Esophagus squamous epithelium (tissue), 5 donors: Measurements from ENCODE around the gene CCDC159. TPM values are rescaled to one million over a fixed set of nuclear protein-coding genes. Genes with fewer than 3 reads are reported as not detected.

ENCODE experiments used
- DNase-seq: peaks from one replicate; lab custom pipeline; 2025; lab: John Stamatoyannopoulos, UW
- H3K27ac ChIP-seq, 4 donors: fragments of 200-600 bp; sonication (generic); one replicate each; pipeline ENCODE4 v1.5.1; 2016 to 2019; ENCODE audit warnings: mild to moderate bottlenecking in 1 of 4
- H3K27me3 ChIP-seq, 4 donors: fragments of 200-600 bp; sonication (generic); 1 replicate in 3 of 4; 2 replicates in 1 of 4; pipeline versions ENCODE4 v1.5.1 to v1.6.0; 2017 to 2021; ENCODE audit warnings: antibody characterized with exemption in 1 of 4
- H3K36me3 ChIP-seq, 3 donors: fragments of 200-600 bp; sonication (generic); one replicate each; pipeline ENCODE4 v1.5.1; 2016 to 2019
- H3K4me1 ChIP-seq, 3 donors: fragments of 200-600 bp; sonication (generic); one replicate each; pipeline ENCODE4 v1.5.1; 2017 to 2019
- H3K4me3 ChIP-seq, 4 donors: fragments of 200-600 bp; sonication (generic); 1 replicate in 3 of 4; 2 replicates in 1 of 4; pipeline ENCODE4 v1.5.1; 2016 to 2019; ENCODE audit warnings: mild to moderate bottlenecking in 2 of 4, moderate library complexity in 1 of 4
- H3K9me3 ChIP-seq, 3 donors: fragments of 200-600 bp; sonication (generic); one replicate each; pipeline ENCODE4 v1.5.1; 2016 to 2019
- POLR2A ChIP-seq, 4 donors: fragments of 450-650 bp; IDR thresholded peaks; one replicate each; pipeline ENCODE4 v1.6.1; 2017; ENCODE audit warnings: antibody characterized with exemption in 4 of 4, mild to moderate bottlenecking in 4 of 4, moderate library complexity in 3 of 4
- WGBS, 2 donors: methylation state at CpG; one replicate each; pipeline ENCODE4 v1.1.5; 2018; 5-methylcytosine and 5-hydroxymethylcytosine counted together
- intact Hi-C: fragments of 100-400 bp; cut with DNase I; formaldehyde crosslinking; loops from one replicate; pipeline ENCODE4 v1.15.0; 2022
- total RNA-seq, 4 donors: library from RNA; depleted of rRNA; stranded (reverse); fragments of >200 nt; gene quantifications; one replicate each; pipeline ENCODE4 v1.1.0, GENCODE V29; 2016
- TF ChIP-seq, protein P1 (sequence below), 6 experiments: fragments of 450-650 bp in 4 of 6; fragments of 200-600 bp in 2 of 6; sonication (generic) in 2 of 6; IDR thresholded peaks; one replicate each; pipeline ENCODE4 v1.5.1; 2016 to 2019; ENCODE audit warnings: antibody characterized with exemption in 6 of 6, mild to moderate bottlenecking in 4 of 6, moderate library complexity in 4 of 6
- donor health status: DM: yes; HTN: yes; CAD: no.

CCDC159 gene
- total RNA-seq, 4 donors from 2014 or later: 5.7 to 17.7 (median 8.0) TPM

DNA sequence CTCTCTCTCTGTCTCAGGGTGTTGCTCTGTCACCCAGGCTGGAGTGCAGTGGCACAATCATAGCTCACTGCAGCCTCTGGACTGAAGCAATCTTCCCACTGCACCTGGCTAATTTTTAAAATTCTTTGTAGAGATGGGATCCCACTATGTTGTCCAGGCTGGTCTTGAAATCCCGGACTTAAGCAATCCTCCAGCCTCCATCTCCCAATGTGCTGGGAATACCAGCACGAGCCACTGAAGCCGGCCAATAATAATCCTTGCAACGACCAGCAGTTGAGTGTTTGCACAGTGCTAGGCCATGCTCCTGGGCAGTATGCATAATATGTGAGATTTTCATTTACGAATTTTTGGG lies 38.4 kb downstream of the CCDC159 start:
- TF ChIP-seq POLR2A (IDR thresholded peaks at IDR 0.05): no peak
- TF ChIP-seq, protein P1, sequence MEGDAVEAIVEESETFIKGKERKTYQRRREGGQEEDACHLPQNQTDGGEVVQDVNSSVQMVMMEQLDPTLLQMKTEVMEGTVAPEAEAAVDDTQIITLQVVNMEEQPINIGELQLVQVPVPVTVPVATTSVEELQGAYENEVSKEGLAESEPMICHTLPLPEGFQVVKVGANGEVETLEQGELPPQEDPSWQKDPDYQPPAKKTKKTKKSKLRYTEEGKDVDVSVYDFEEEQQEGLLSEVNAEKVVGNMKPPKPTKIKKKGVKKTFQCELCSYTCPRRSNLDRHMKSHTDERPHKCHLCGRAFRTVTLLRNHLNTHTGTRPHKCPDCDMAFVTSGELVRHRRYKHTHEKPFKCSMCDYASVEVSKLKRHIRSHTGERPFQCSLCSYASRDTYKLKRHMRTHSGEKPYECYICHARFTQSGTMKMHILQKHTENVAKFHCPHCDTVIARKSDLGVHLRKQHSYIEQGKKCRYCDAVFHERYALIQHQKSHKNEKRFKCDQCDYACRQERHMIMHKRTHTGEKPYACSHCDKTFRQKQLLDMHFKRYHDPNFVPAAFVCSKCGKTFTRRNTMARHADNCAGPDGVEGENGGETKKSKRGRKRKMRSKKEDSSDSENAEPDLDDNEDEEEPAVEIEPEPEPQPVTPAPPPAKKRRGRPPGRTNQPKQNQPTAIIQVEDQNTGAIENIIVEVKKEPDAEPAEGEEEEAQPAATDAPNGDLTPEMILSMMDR (IDR thresholded peaks at IDR 0.05): no peak
- Histone ChIP-seq H3K36me3 (no peaks in the 10 kb centered on the region), H3K4me3 (no peak overlapping the region), H3K4me1 (peaks cover 18 to 44% (median 36%) of the 10 kb centered on the region in 3 donors), H3K27ac (no peak overlapping the region), H3K9me3 (no peaks in the 10 kb centered on the region), H3K27me3 (peaks cover 0 to 30% (median 2%) of the 10 kb centered on the region in 4 donors)
- WGBS, 2 donors: 85 to 92% methylated on average over 4 to 5 of the region's 5 CpGs
- no peak for DNase-seq
- intact Hi-C loops: loop anchor here (5.0 kb wide), 1 partner anchor 87 kb away; the partner anchor contains the start of gene TSPAN16

DNA sequence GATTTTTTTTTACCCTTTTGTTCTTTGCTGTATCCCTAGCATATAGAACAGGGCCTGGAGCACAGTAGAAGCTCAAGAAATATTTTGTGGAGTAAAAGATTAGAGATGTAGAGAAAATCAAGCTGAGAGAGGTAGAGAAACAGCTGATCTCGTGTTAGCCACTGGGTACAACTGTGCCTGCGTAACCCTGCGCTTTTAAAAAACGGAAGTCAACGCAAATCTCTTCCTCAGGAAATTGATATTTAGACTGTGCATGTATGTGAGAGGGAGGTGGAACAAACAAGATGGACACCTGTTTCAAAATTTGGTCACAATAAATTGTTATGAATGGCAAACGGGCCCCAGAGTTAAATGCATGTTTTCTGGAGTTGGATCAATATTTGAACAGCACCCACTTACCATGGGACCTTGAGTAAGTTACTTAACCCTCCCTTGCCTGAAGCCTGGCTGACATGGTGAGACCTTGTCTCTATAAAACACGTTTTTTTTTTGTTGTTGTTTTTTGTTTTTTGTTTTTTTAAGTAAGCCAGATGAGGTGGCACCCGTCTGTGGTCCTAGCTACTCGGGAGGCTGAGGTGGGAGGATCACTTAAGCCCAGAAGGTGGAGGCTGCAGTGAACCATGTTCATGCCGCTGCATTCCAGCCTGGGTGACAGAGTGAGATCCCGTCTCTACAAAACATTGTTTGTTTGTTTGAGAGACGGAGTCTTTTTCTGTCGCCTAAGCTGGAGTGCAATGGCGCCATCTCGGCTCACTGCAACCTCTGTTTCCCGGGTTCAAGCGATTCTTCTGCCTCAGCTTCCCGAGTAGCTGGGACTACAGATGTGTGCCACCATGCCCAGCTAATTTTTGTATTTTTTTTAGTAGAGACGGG lies 41.1 kb downstream of the CCDC159 start:
- no peak for DNase-seq
- Histone ChIP-seq H3K4me1 (peaks cover 9 to 21% (median 19%) of the 10 kb centered on the region in 3 donors), H3K9me3 (peaks cover 0 to 7% (median 0%) of the 10 kb centered on the region in 3 donors), H3K27ac (peak overlapping the region in 1 of 4 donors; percentile 22), H3K4me3 (no peak overlapping the region), H3K27me3 (peaks cover 0 to 20% (median 2%) of the 10 kb centered on the region in 4 donors), H3K36me3 (no peaks in the 10 kb centered on the region)
- TF ChIP-seq, protein P1 (IDR thresholded peaks at IDR 0.05): no peak
- 63% methylated on average over 19 of the region's 19 CpGs for WGBS, 2 donors
- intact Hi-C loops: no loop called here

DNA sequence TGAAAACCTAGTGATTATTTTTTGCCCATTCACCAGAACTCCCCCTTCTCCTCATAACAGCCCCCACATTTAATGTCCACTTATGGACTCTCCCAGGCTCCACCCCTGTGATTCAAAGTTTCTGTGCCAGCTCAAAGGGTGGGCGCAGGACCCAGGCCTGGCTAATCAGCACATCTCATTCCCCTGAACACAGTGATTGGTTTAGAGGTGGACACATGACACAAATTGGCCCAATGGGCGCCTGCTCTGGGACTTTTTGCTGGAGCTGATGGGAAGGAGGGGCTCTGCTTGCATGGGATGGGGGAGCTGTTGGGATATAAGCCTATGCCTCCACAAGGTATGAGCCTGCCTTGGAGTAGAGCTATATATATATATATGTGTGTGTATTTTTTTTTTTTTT lies 44.0 kb downstream of the CCDC159 start:
- Histone ChIP-seq H3K4me3 (no peak overlapping the region), H3K27ac (no peak overlapping the region), H3K9me3 (peaks cover 0 to 7% (median 0%) of the 10 kb centered on the region in 3 donors), H3K27me3 (no peaks in the 10 kb centered on the region), H3K4me1 (no peaks in the 10 kb centered on the region), H3K36me3 (no peaks in the 10 kb centered on the region)
- no peak for TF ChIP-seq POLR2A (IDR thresholded peaks at IDR 0.05)
- TF ChIP-seq, protein P1 (IDR thresholded peaks at IDR 0.05): no peak
- intact Hi-C loops: no loop called here
- whole genome bisulfite sequencing, 2 donors: 86 to 89% methylated on average over 1 to 2 of the region's 2 CpGs
- DNase-seq: no peak

DNA sequence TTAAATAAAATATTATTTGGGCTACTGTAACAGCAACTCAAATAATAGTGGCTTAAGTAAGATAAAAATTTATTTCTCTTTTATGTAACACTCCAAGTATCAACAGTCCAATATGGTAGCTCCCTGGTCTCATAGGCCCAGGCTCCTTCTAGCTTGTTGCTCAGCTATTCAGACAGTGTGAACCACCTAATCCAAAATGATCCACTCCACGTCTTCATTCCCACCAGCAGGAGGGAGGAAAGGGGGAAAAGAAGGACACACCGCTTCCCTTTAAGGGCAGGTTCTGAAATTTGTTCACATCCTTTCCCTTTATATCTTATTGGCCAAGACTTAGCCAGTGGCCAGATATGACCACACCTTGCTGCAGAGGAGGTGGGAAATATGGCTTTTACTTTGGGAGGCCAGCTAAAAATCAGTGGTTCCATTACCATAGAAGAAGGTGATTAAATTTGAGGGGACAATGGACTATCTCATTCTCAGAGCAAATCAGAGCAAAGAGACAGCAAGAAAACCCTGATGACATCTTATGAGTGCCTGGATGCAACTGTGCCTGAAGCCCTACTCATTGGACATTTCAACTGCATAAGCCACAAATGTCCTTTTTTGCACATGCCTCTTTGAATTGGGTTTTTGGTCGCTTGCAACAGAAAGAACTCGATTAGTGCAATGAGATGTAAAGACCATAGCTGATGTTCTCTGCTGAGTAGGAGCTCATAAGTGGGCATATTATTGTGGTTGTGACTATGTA lies 44.8 kb downstream of the CCDC159 start:
- intact Hi-C loops: no loop called here
- DNase-seq: no peak
- Histone ChIP-seq H3K9me3 (peaks cover 0 to 7% (median 0%) of the 10 kb centered on the region in 3 donors), H3K36me3 (no peaks in the 10 kb centered on the region), H3K4me3 (no peak overlapping the region), H3K4me1 (no peaks in the 10 kb centered on the region), H3K27me3 (no peaks in the 10 kb centered on the region), H3K27ac (no peak overlapping the region)
- WGBS, 2 donors: 65 to 73% methylated on average over 4 of the region's 4 CpGs
- TF ChIP-seq, protein P1 (IDR thresholded peaks at IDR 0.05): no peak
- no peak for TF ChIP-seq POLR2A (IDR thresholded peaks at IDR 0.05)
